GM12878 (cell line): ENCODE results near the gene CSNK1G1. TPM values are rescaled to one million over a fixed set of nuclear protein-coding genes. Genes with fewer than 3 reads are reported as not detected.
A peak's percentile ranks its signal among the peaks of the same experiment; 100 is the strongest.

ENCODE experiments used
- ATAC-seq: fragments of 200-7000 bp; cut with Tn5 transposase; 3 replicates; pipeline ENCODE4 v1.9.1; 2020; ENCODE audit warnings: mild to moderate bottlenecking, moderate library complexity
- BruUV-seq: library from RNA; stranded (reverse); fragments of 400-500 nt; replicated peaks from 2 replicates; lab custom pipeline; 2021; lab: Mats Ljungman, UMichigan
- CTCF ChIA-PET: fragments of 300-600 bp; sonication (Branson Sonifier 250); formaldehyde crosslinking; extraction: SDS; loops from one replicate; lab custom pipeline; 2021; ENCODE audit warnings: inconsistent platforms; lab: Yijun Ruan, JAX
- POLR2A ChIA-PET: fragments of 350-600 bp; formaldehyde crosslinking; extraction: SDS; loops from one replicate; lab custom pipeline; 2021; ENCODE audit warnings: inconsistent platforms; lab: Charles Lee
- RAD21 ChIA-PET: fragments of 300-600 bp; sonication (Branson Sonifier 250); formaldehyde crosslinking; loops from one replicate; lab custom pipeline; 2023; ENCODE audit warnings: antibody characterized with exemption; ENCODE audit not compliant: unreplicated experiment; lab: Charles Lee
- SMC1A ChIA-PET: fragments of 300-600 bp; sonication (Branson Sonifier 250); formaldehyde crosslinking; loops from one replicate; lab custom pipeline; 2023; ENCODE audit not compliant: unreplicated experiment, uncharacterized antibody; lab: Charles Lee
- DNase-seq: peaks from one replicate; pipeline ENCODE4 v3.0.0-alpha.2; 2011; ENCODE audit warnings: low read depth, low spot score
- FAIRE-seq: peaks from 3 replicates; lab custom pipeline; 2011; peaks lifted over from hg19 to GRCh38; lab: Jason Lieb, UNC
- H2AFZ ChIP-seq: 2 replicates; pipeline ENCODE4 v1.6.0; 2011; ENCODE audit warnings: low read depth, low read length, control low read depth; ENCODE audit not compliant: control insufficient read depth
- H3K27ac ChIP-seq: 2 replicates; pipeline ENCODE4 v1.5.1; 2011; ENCODE audit warnings: control low read depth; ENCODE audit not compliant: control insufficient read depth, insufficient read depth
- H3K27me3 ChIP-seq, 2 experiments: replicated peaks in 1 of 2; 2 replicates each; pipeline versions ENCODE4 v1.6.0 to v1.6.1; 2011; ENCODE audit warnings: low read length in 1 of 2; ENCODE audit not compliant: control insufficient read depth in 2 of 2, insufficient read depth in 2 of 2
- H3K36me3 ChIP-seq, 2 experiments: 2 replicates each; pipeline ENCODE4 v1.5.1; 2011; ENCODE audit warnings: low read length in 1 of 2; ENCODE audit not compliant: control insufficient read depth in 2 of 2, insufficient read depth in 2 of 2
- H3K4me1 ChIP-seq: 2 replicates; pipeline ENCODE4 v1.6.1; 2011; ENCODE audit warnings: mild to moderate bottlenecking, low read length, moderate library complexity, mixed read lengths; ENCODE audit not compliant: control insufficient read depth, insufficient read depth
- H3K4me2 ChIP-seq: 2 replicates; pipeline ENCODE4 v1.6.0; 2011; ENCODE audit warnings: control low read depth; ENCODE audit not compliant: control insufficient read depth, insufficient read depth
- H3K4me3 ChIP-seq: fragments of 200-600 bp; sonication (generic); 2 replicates; pipeline ENCODE4 v1.5.1; 2016
- H3K79me2 ChIP-seq: 2 replicates; pipeline ENCODE4 v1.6.0; 2011; ENCODE audit warnings: low read length; ENCODE audit not compliant: control insufficient read depth, insufficient read depth
- H3K9ac ChIP-seq: 2 replicates; pipeline ENCODE4 v1.8.0; 2011; ENCODE audit warnings: low read length, control low read depth, mixed read lengths; ENCODE audit not compliant: control insufficient read depth, insufficient read depth
- H3K9me3 ChIP-seq: replicated peaks from 3 replicates; pipeline ENCODE4 v1.5.1; 2011; ENCODE audit warnings: mild to moderate bottlenecking, low read length; ENCODE audit not compliant: control insufficient read depth, insufficient read depth
- H4K20me1 ChIP-seq: 2 replicates; pipeline ENCODE4 v1.6.0; 2011; ENCODE audit not compliant: control insufficient read depth, insufficient read depth
- ETV6 ChIP-seq, 2 experiments: fragments of 450-650 bp in 1 of 2; IDR thresholded peaks in 1 of 2; conservative IDR thresholded peaks in 1 of 2; 2 replicates each; pipeline ENCODE4 v1.6.1; 2014; ENCODE audit warnings: antibody characterized with exemption in 1 of 2, borderline replicate concordance in 1 of 2, low read depth in 1 of 2, mild to moderate bottlenecking in 1 of 2, moderate library complexity in 1 of 2
- FOXK2 ChIP-seq: fragments of 450-650 bp; IDR thresholded peaks from 2 replicates; pipeline ENCODE4 v1.6.1; 2017; ENCODE audit warnings: mild to moderate bottlenecking, moderate library complexity
- IRF4 ChIP-seq: IDR thresholded peaks from 2 replicates; pipeline ENCODE4 v1.6.1; 2011; ENCODE audit warnings: low read depth, low read length
- KDM1A ChIP-seq: fragments of 200-600 bp; sonication (generic); IDR thresholded peaks from 2 replicates; pipeline ENCODE4 v1.6.1; 2016; ENCODE audit warnings: borderline replicate concordance
- LARP7 ChIP-seq: fragments of 450-650 bp; IDR thresholded peaks from 2 replicates; pipeline ENCODE4 v1.6.1; 2017; ENCODE audit warnings: mild to moderate bottlenecking
- NFYB ChIP-seq: IDR thresholded peaks from 2 replicates; pipeline ENCODE4 v1.6.1; 2011; ENCODE audit warnings: low read depth, mild to moderate bottlenecking, low read length, improper control_type of control experiment, moderate library complexity; ENCODE audit not compliant: insufficient read depth
- PAX5 ChIP-seq: IDR thresholded peaks from 2 replicates; pipeline ENCODE4 v1.6.1; 2011; ENCODE audit warnings: low read depth, low read length, borderline replicate concordance
- POLR2AphosphoS5 ChIP-seq: IDR thresholded peaks from 2 replicates; pipeline ENCODE4 v1.6.1; 2011; ENCODE audit warnings: mild to moderate bottlenecking, low read length, inconsistent platforms
- RAD51 ChIP-seq: fragments of 450-650 bp; IDR thresholded peaks from 2 replicates; pipeline ENCODE4 v1.6.1; 2016; ENCODE audit warnings: moderate library complexity, mild to moderate bottlenecking, inconsistent platforms
- RUNX3 ChIP-seq: IDR thresholded peaks from 2 replicates; pipeline ENCODE4 v1.6.1; 2012; ENCODE audit warnings: low read length, inconsistent platforms
- TBL1XR1 ChIP-seq: IDR thresholded peaks from 2 replicates; pipeline ENCODE4 v1.6.1; 2012; ENCODE audit warnings: low read depth, low read length, improper control_type of control experiment
- WRNIP1 ChIP-seq: IDR thresholded peaks from 2 replicates; pipeline ENCODE4 v1.6.1; 2011; ENCODE audit warnings: low read depth, low read length, improper control_type of control experiment, borderline replicate concordance
- ZBED1 ChIP-seq: IDR thresholded peaks from 2 replicates; pipeline ENCODE4 v1.6.1; 2016; ENCODE audit warnings: borderline replicate concordance
- WGBS: methylation state at CpG from one replicate; pipeline ENCODE4 v1.1.6; 2016; ENCODE audit warnings: low lambda C conversion rate; ENCODE audit not compliant: insufficient replicate concordance, insufficient coverage; ENCODE audit errors: missing lambda C conversion rate; 5-methylcytosine and 5-hydroxymethylcytosine counted together
- in situ Hi-C: fragments of 300-500 bp; cut with MboI; formaldehyde crosslinking; loops from 9 replicates; pipeline ENCODE4 v1.14.3; 2018; ENCODE audit warnings: mixed read lengths
- intact Hi-C: fragments of 100-400 bp; cut with micrococcal nuclease; formaldehyde crosslinking; loops from one replicate; pipeline ENCODE4 v1.14.2; 2022; ENCODE audit not compliant: unreplicated experiment
- polyA plus RNA-seq, 11 experiments: library from polyadenylated mRNA; depleted of rRNA in 4 of 11; unstranded in 6 of 11; stranded (reverse) in 5 of 11; fragments of >200 nt; fragmentation: Nextera tagmentation in 4 of 11; fragmentation: Illumina TruSeq in 1 of 11; extraction: Ambion mirVana in 4 of 11; extraction: Trizol in 1 of 11; gene quantifications; 1 replicate in 1 of 11; 2 replicates in 10 of 11; pipeline versions ENCODE4 v1.2.1 to v1.2.3, GENCODE V29; 2011 to 2016; ENCODE audit warnings: inconsistent platforms in 2 of 11, missing spikeins in 2 of 11, low read depth in 1 of 11
- total RNA-seq, 4 experiments: library from RNA; depleted of rRNA in 3 of 4; stranded (reverse); fragments of >200 nt in 3 of 4; fragmentation: Illumina TruSeq in 1 of 4; extraction: Trizol in 1 of 4; gene quantifications; 2 replicates each; pipeline versions ENCODE4 v1.2.1 to v1.2.3, GENCODE V29; 2013 to 2021
- TF ChIP-seq, protein P1 (sequence below): IDR thresholded peaks from 2 replicates; pipeline ENCODE4 v1.6.1; 2011; ENCODE audit warnings: low read depth, low read length, improper control_type of control experiment, borderline replicate concordance
- TF ChIP-seq, protein P2 (sequence below): fragments of 450-650 bp; IDR thresholded peaks from 2 replicates; pipeline ENCODE4 v1.6.1; 2016; ENCODE audit warnings: mild to moderate bottlenecking
- TF ChIP-seq, protein P3 (sequence below): fragments of 450-650 bp; IDR thresholded peaks from 2 replicates; pipeline ENCODE4 v1.6.1; 2017; ENCODE audit warnings: low read depth, mild to moderate bottlenecking, moderate library complexity
- TF ChIP-seq, protein P4 (sequence below): IDR thresholded peaks from 2 replicates; pipeline ENCODE4 v1.6.1; 2012; ENCODE audit warnings: low read length, inconsistent platforms

Gene CSNK1G1
- total and polyA plus RNA-seq, 10 of the 15 experiments (the other 5 are each of a cell fraction or from before 2014, with no cell fraction given): 6.1 to 23.4 (median 15.3) TPM

DNA sequence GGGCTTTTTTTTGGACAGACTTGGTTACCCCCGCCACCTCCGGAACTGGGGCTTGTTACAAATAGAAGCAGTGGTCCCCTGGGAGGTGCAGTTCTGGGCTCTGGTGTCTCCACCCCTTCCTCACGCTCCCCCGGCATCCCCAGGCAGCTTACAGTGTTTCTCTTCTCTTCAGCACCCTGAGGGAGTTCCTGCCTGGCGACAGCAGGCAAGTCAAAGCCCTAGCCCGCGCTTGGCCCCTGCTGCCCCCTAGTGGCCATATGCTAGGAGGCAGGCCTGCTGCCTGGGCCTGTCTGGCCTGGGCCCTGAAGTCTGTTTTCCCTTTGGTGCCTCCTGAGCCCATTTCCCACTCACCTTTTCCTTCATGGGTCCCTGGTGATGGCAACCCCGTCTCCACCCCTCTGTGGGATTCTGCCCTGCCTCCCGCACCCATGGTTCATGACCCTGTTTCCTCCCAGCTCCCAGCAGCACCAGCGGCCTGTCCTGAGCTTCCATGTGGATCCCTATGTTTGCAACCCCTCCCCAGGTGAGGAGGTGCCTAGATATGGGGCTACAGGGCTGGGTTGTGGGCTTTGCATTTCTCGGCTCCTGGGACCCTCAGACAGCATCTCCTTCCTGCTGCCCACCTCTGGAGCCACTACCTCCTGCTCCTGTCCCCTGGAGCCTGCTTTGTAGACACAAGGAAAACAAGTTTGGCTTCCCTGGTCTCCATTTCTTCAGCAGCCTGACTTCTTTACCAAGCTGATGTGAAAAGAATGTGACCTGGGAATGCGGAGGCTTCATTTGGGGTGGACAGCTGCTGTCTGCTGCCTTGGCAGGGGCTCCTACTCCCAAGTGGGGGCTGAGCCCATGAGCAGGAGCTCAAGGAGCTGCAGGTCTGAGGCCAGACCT is 202.2 kb downstream of the CSNK1G1 start:
- intact Hi-C loops (loop anchor here (1.0 to 10.0 kb wide), 3 partner anchors 60 to 679 kb away; partner anchors contain the start of gene CIAO2A), in situ Hi-C loops (no loop called here)
- H3K79me2 ChIP-seq: peaks cover 29% of the 10 kb centered on the region
- peak; percentile 86 for DNase-seq
- peak overlapping the region; percentile 82 for H3K4me2 ChIP-seq
- H3K27me3 ChIP-seq: no peaks in the 10 kb centered on the region
- ChIA-PET CTCF (interaction anchor here (0.6 to 5.6 kb wide), 43 partner anchors 10 to 921 kb away, joined by 3 to 98 read pairs (median 4); partner anchors contain the start of genes CIAO2A, PPIB and SNX1), POLR2A (interaction anchor here (0.5 to 4.0 kb wide), 11 partner anchors 9 to 1553 kb away, joined by 3 to 32 read pairs (median 5); partner anchors contain the start of genes CIAO2A, PPIB and SNX1), RAD21 (interaction anchor here (0.6 to 3.1 kb wide), 26 partner anchors 9 to 574 kb away, joined by 3 to 29 read pairs (median 4); partner anchors contain the start of genes CIAO2A, PPIB and SNX1), SMC1A (interaction anchor here (0.7 to 2.7 kb wide), 21 partner anchors 9 to 574 kb away, joined by 3 to 19 read pairs (median 4); partner anchors contain the start of genes CIAO2A, DAPK2 and PPIB)
- H3K36me3 ChIP-seq: peaks cover 25 to 30% of the 10 kb centered on the region in 2 experiments; a peak in 3 of 4 replicates
- peak overlapping the region; percentile 58; the same call in 1 of the 2 replicates for H3K9ac ChIP-seq
- peak; percentile 76 for ATAC-seq
- H3K4me3 ChIP-seq: peak overlapping the region; percentile 82
- 13% methylated on average over 12 of the region's 12 CpGs for WGBS
- H2AFZ ChIP-seq: no peak overlapping the region; the same call in 1 of the 2 replicates
- peak; percentile 92 for FAIRE-seq
- peak overlapping the region; percentile 30 for H3K27ac ChIP-seq
- H3K9me3 ChIP-seq: no peaks in the 10 kb centered on the region
- BruUV-seq: no TSS peak
- H4K20me1 ChIP-seq: peaks cover 16% of the 10 kb centered on the region
- peaks cover 42% of the 10 kb centered on the region for H3K4me1 ChIP-seq
- peak; percentile 14; the same call in 1 of the 2 replicates for TF ChIP-seq IRF4
- TF ChIP-seq WRNIP1: no peak
- TF ChIP-seq RAD51: no peak
- TF ChIP-seq NFYB: no peak
- TF ChIP-seq, protein P1, sequence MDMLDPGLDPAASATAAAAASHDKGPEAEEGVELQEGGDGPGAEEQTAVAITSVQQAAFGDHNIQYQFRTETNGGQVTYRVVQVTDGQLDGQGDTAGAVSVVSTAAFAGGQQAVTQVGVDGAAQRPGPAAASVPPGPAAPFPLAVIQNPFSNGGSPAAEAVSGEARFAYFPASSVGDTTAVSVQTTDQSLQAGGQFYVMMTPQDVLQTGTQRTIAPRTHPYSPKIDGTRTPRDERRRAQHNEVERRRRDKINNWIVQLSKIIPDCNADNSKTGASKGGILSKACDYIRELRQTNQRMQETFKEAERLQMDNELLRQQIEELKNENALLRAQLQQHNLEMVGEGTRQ: no peak
- TF ChIP-seq FOXK2: no peak
- TF ChIP-seq LARP7: peak; percentile 82
- TF ChIP-seq, protein P2, sequence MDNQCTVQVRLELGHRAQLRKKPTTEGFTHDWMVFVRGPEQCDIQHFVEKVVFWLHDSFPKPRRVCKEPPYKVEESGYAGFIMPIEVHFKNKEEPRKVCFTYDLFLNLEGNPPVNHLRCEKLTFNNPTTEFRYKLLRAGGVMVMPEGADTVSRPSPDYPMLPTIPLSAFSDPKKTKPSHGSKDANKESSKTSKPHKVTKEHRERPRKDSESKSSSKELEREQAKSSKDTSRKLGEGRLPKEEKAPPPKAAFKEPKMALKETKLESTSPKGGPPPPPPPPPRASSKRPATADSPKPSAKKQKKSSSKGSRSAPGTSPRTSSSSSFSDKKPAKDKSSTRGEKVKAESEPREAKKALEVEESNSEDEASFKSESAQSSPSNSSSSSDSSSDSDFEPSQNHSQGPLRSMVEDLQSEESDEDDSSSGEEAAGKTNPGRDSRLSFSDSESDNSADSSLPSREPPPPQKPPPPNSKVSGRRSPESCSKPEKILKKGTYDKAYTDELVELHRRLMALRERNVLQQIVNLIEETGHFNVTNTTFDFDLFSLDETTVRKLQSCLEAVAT: no peak
- TF ChIP-seq ZBED1: 0 out of 2 replicates have a peak, but pooled peaks have one; percentile 9
- peak; percentile 70; the same call in 1 of the 2 replicates for TF ChIP-seq POLR2AphosphoS5
- TF ChIP-seq, protein P3, sequence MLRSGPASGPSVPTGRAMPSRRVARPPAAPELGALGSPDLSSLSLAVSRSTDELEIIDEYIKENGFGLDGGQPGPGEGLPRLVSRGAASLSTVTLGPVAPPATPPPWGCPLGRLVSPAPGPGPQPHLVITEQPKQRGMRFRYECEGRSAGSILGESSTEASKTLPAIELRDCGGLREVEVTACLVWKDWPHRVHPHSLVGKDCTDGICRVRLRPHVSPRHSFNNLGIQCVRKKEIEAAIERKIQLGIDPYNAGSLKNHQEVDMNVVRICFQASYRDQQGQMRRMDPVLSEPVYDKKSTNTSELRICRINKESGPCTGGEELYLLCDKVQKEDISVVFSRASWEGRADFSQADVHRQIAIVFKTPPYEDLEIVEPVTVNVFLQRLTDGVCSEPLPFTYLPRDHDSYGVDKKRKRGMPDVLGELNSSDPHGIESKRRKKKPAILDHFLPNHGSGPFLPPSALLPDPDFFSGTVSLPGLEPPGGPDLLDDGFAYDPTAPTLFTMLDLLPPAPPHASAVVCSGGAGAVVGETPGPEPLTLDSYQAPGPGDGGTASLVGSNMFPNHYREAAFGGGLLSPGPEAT: no peak
- TF ChIP-seq, protein P4, sequence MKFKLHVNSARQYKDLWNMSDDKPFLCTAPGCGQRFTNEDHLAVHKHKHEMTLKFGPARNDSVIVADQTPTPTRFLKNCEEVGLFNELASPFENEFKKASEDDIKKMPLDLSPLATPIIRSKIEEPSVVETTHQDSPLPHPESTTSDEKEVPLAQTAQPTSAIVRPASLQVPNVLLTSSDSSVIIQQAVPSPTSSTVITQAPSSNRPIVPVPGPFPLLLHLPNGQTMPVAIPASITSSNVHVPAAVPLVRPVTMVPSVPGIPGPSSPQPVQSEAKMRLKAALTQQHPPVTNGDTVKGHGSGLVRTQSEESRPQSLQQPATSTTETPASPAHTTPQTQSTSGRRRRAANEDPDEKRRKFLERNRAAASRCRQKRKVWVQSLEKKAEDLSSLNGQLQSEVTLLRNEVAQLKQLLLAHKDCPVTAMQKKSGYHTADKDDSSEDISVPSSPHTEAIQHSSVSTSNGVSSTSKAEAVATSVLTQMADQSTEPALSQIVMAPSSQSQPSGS: no peak
- no peak; a peak in 1 of 4 replicates for TF ChIP-seq ETV6 (conservative IDR thresholded peaks at IDR 0.05 in 1 of 2, IDR thresholded peaks at IDR 0.05 in 1 of 2; ENCODE audit: borderline replicate concordance in 1 of 2, low read depth in 1 of 2)
- no peak for TF ChIP-seq KDM1A
- no peak for TF ChIP-seq RUNX3
- no peak for TF ChIP-seq TBL1XR1
- 0 out of 2 replicates have a peak, but pooled peaks have one; percentile 28 for TF ChIP-seq PAX5
